ENCODE data around the gene PIEZO1. TPM values are rescaled to one million over a fixed set of nuclear protein-coding genes. Genes with fewer than 3 reads are reported as not detected.

Gene PIEZO1
- total and polyA plus RNA-seq, 9 of the 15 experiments (the other 6 are each of a cell fraction or from before 2014, with no cell fraction given) = 3.6 to 432 (median 131) TPM

- TF ChIP-seq ZBTB34 (CRISPR knock-in tag; IDR thresholded peaks at IDR 0.05) = no peak
- TF ChIP-seq RAD21 (CRISPR knock-in tag; conservative IDR thresholded peaks at IDR 0.05 in 1 of 2, IDR thresholded peaks at IDR 0.05 in 1 of 2) = peak in 1 of 2 experiments; percentile 20; a peak in 1 of 4 replicates
- TF ChIP-seq AFF4 (CRISPR knock-in tag; IDR thresholded peaks at IDR 0.05) = no peak
- peak; percentile 0; the same call in 1 of the 2 replicates for TF ChIP-seq ZNF263 (CRISPR knock-in tag; IDR thresholded peaks at IDR 0.05; ENCODE audit: borderline replicate concordance)
- no peak for TF ChIP-seq PURB (CRISPR knock-in tag; IDR thresholded peaks at IDR 0.05; ENCODE audit: low read depth)
- no peak for TF ChIP-seq ILK (tag; IDR thresholded peaks at IDR 0.05; ENCODE audit: borderline replicate concordance, low read depth)
- TF ChIP-seq FOXO4 (CRISPR knock-in tag; IDR thresholded peaks at IDR 0.05) = no peak
- TF ChIP-seq LCOR (CRISPR knock-in tag; IDR thresholded peaks at IDR 0.05) = no peak
- TF ChIP-seq ZNF740 (CRISPR knock-in tag; IDR thresholded peaks at IDR 0.05) = peak; percentile 69; the same call in 1 of the 2 replicates
- TF ChIP-seq ZNF740 (tag; IDR thresholded peaks at IDR 0.05) = peak in 1 of 2 experiments; percentile 36; a peak in 1 of 4 replicates
- peak; percentile 39 for TF ChIP-seq TBP (optimal IDR thresholded peaks at IDR 0.05; ENCODE audit: low read depth, low read length)
- no peak for TF ChIP-seq GTF3C2 (IDR thresholded peaks at IDR 0.05; ENCODE audit: borderline replicate concordance, extremely low read depth, insufficient read length)
- peak; percentile 63 for TF ChIP-seq MTA3 (IDR thresholded peaks at IDR 0.05; ENCODE audit: borderline replicate concordance)
Observed at GRCh38 chr16:88781140-88782077, 3.6 kb downstream of the PIEZO1 start (continued).
